HG03039 (cell line): Measurements from ENCODE around the gene BAHCC1.

Experiments
- ATAC-seq: cut with Tn5 transposase; IDR thresholded peaks from one replicate; pipeline ENCODE4 v1.9.1; 2021; ENCODE audit warnings: mild to moderate bottlenecking, moderate library complexity; ENCODE audit not compliant: unreplicated experiment

BAHCC1 gene

GRCh38 chr17:81386141-81386645 is 9.1 kb upstream of the BAHCC1 start:
- ATAC-seq, result no peak

GRCh38 chr17:81386646-81387099 is 8.6 kb upstream of the BAHCC1 start:
- no peak for ATAC-seq

DNA sequence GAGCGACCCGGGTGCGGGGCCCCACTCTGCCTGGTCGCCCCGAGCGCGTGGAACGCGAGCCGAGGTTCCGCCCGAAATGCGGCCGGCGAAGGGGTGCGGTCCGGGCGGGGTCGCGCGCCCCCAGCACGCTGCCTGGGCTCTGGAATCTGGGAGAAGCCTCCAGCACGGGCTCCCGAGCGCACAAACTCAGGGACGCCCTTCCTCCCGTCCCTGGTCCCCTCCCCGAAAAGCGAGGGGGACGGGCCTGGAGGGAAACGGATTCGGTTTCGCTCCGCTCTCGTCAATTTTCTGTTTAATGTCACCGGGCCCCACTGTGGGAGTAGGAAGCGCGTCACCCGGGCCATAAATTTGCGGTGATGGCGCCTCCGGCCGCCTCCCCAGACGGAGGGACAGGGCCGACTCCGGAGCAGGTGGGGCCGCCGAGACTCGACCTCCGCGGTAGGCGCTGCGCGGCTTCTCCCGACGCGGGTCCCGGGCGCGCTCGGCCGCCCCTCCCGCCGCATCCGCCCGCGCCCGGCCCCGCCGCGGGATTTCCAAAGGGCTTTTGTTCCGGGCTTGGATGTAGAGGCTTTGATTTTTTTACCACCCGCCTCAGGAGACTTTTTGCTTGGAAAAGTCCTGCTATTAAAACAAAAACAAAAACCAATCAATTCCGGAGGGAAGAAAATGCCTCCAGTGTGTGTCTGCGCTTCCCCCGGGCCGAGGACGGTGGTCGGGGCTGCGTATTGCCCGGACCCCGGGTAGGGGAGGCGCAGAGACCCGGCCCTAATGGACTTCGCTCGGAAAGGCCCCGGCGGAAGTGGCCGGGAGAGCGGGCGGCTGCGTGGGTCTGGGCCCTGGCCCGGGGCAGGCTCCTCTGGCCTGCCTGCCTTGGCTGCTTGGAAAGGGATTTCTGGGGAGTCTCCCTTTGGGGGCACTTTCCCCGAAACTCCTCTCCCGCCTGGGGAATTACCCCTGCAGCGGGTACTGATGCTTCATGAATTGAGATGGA is 7.9 kb upstream of the BAHCC1 start:
- no peak for ATAC-seq

DNA sequence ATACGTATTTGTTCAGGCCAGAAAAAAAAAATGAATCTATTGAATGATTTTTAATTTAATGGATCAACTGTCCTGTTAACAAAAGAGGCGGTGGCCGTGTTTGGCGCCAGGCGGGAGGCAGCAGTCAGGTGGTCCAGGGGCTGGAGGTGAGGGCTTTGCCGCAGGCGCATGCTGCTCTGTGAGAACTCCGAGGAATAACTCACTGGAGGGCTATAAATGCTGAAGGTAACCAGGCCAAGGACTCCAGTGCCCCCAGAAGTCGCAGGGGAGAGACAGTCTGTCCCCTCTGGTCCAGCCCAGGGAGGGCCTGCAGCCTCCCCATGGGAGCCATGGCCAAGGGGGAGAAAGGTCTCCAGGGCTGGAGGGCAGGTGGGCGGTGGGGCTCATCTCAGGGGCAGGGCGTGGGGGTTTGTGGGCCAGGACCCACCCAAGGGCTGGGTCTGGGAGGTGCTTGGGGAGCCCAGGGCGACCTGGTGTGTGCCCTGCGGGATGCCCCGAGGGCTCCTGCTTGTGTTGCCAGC is 7.1 kb upstream of the BAHCC1 start:
- ATAC-seq, result no peak

DNA sequence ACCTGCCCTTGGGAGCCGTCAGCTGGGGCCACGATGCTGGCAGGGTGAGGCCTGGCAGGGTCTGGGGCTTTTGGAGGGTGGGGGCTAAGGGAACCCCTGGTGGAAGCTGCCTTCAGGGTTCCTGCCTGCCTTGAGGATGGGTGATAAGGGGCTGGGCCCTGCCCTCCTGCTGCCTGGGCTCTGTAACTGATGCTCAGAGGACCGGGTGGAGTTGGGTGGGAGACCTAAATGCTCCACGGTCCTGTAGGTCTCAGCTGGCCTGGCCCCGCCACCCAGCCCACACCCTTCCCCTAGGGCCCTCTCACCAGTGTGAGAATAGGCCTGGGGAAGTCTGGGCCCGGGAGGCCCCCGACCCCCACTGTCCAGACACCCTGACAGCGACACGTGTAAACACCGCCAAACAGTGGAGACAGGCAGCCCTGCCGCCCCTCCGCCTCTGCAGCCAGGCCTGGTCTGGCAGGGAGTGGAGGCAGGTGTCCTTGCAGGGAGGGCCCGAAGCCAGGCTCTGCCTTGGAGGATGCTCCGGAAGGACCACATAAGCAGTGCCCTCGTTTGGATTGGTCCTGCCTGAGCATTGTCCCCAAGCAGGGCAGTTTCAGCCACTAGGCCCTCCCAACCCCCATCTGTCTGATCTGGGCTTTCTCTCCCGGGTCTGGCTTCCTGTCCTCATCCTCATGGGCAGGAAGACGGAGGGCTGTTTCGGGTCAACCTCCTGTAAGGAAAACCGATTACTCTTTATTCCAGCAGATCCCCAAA is 6.5 kb upstream of the BAHCC1 start:
- no peak for ATAC-seq

- no peak for ATAC-seq
Measured at GRCh38 chr17:81389585-81389984, 5.7 kb upstream of the BAHCC1 start.

- ATAC-seq, result no peak
Measured at GRCh38 chr17:81390029-81390872, 5.0 kb upstream of the BAHCC1 start.

DNA sequence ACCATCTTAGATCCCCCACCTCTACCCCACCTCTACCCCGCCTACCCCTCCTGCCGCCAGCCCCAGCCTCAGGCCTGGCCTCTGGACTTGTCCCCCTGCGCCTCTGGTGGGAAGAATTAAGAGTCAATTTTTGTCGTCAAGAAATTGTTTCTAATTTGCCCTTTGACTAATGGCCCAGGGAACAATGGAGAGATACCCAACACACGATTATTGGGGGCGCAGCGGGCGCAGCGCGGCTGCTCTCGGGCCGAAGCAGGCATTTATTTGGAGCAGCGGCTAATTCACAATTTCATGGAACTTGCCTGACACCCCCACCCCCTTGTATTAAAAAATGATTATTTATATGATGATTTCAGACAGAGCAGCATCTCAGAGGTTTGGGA is 4.4 kb upstream of the BAHCC1 start:
- ATAC-seq, result no peak

GRCh38 chr17:81391293-81391935 is 3.8 kb upstream of the BAHCC1 start:
- no peak for ATAC-seq

DNA sequence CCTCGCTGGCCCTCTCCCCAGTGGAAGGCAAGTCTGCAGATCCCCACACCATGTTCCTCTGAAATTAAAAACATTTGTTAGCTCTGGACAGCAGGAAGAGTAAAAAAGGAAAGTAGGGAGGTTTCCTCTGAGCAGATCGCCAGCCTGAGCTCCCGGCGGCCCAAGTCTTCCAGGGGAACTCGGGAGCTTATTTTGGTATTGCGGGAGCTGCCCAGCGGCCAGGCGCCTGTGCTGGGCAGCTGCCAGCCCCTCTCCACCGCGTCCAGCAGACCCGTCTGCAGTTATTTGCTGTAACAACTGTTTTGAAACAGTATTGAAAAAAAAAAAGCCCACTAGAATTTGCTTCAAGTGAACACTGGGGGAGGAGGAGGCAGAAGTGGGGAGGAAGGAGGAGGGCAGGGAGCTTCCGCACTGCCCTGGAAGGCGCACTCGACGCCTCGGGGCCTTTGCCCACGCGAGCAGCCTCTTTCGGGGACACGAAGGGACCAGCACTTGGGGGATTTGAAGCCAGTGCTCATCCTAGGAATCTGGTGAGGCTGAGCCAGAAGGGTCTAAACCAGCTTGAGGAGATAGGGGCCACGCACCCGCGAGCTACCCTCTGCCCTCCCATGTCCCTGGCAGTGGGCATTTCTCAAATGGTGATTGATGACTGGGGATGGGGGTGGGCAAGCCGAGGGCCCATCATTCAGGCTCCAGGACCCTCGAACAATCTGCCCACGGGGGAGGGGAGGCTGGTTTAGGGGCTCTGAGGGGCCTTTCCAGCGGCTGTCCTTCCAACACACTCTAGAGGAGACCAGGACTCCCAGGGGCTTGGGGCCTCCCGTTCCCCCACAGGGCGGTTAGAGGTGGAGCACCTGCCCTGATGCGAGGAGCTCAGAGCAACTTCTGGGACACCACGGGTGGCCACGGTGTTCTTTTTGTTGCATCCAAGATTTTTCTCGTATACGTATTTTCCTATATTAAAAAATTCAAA is 3.0 kb upstream of the BAHCC1 start:
- ATAC-seq, result no peak

DNA sequence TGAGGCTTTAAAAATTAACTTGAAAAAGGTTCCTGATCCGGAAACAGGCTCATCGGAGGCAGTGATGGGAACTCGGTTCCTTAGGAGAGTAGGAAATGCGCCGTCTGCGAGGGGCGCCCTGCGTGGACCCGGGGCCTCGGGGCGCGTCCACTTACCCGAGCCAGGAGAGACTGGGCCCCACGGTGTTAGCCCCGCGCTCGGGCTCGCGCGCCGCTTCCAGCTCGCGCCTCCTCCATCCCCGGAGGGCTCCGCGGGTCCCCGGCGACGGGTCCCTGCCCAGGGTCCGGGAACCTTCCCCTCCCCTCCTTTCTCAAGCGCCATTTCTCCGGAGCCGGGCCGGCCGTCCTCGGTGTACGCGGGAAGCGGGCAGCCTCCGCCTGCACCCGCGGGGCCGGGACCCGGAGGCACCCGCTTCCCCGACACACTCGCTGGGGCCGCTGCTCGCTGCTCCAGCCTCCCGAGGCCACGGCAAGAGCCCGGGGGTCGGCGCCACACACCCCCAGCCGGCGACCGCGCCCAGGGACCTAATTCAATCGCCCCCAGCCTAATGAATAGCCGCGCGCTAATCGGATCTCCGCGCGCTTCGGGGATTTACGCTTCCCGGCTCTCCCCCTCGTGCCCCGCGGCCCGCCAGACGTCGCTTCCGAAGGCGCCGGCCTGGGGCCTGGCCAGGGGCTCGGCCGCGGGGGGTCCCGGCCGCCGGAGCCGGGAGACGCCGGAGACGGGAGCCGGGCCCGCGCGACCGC is 2.2 kb upstream of the BAHCC1 start:
- ATAC-seq, result no peak

DNA sequence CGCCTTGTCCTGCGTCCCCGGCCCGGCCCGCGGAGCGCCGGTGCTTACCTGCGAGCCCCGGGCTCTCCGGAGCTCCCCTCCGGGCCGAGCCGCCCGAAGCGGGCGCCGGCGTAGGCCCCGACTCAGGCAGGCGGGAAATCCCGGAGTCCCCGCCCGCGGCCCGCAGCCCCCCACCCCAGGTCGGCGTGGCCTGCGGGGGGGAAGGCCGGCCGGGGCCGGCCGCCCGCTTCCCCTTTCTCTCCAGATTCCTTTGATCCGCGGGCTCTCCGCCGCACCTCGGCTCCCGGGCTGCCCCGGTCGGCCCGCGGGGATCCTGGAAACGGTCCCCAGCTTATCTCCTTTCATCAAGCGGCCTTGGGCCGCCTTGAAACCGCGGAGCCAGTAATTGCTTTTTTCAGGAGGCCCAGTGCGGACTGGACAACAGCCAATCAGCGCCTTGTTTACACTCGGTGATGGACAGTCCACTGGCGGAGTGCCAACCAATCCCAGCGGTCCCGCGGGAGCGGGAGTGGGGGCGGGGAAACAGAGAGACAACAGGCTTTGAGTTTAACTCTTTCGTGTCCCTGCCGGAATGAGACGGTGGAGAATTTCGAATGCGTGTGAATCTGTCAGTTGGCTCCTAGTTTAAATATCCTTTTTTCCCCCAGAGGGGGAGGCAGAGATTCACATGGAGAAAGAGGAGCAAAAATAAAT is 1.4 kb upstream of the BAHCC1 start:
- no peak for ATAC-seq

DNA sequence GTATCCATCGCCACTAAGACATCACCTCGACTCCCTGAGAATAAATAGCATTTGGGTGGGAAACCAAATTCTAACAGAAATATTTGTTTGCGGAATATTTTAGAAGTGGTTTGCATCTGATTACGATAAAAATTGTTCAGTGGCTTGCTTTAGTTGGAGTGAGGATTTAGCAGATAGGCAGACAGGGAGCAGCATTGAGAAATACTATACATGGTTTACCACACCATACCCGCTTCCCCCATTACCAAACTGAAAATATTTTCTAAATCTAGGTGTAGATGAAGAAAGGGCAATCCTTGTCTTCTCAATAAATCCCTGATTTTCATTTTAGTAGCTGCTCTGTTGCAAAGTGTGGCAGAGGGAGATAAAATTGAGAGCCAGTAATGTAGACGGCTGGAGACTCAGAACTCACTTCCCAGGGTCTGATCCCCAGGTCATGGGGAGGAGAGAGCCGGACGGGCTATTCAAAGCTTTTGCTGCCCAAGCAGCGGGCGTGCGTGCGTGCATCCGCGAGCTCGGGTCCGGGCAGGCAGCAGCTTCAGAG is 808 bp upstream of the BAHCC1 start:
- ATAC-seq, result no peak

DNA sequence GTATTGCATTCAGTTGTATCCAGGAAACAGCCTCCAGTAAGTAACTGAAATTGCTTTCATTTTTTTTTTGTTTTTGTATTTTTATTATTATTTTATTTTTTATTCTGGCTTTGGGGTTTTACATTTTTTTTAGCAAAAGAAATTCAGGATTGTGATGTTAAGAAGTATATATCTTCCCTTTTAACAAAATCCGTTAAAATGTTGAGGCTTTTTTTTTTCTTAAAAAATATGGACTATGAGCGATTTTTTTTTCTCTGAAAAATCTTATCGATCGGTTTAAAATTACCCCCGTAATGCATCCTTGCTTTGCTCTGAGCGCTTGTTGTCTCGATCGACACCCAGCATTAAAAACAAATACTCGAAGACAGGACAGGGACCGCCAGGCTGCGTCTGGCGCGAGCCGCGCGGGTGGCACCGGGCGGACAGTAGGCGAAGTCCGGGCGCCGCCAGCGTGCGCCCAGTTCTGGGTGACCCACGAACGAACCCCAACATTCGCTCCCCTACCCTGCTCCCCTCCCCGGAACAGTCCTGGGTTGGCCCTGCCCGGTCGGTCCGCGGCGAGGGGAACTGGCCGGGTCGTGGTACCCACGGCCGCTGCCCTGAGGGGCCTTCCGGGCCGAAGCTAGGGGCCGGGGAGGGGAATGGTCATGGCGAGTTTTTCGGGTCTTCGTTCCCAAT is 482 bp downstream of the BAHCC1 start:
- no peak for ATAC-seq

GRCh38 chr17:81396278-81396721 is 1.0 kb downstream of the BAHCC1 start:
- ATAC-seq, result no peak

GRCh38 chr17:81396722-81397313 is 1.6 kb downstream of the BAHCC1 start:
- no peak for ATAC-seq
